SH-SY5Y (cell line): Measurements from ENCODE around the gene DNER.

Experiments
- GATA2 ChIP-seq: IDR thresholded peaks from 2 replicates; pipeline ENCODE4 v1.6.1; 2011; ENCODE audit warnings: mild to moderate bottlenecking, low read depth, low read length
- GATA3 ChIP-seq: IDR thresholded peaks from 2 replicates; pipeline ENCODE4 v1.6.1; 2011; ENCODE audit warnings: low read depth, mild to moderate bottlenecking, low read length, moderate library complexity

DNA sequence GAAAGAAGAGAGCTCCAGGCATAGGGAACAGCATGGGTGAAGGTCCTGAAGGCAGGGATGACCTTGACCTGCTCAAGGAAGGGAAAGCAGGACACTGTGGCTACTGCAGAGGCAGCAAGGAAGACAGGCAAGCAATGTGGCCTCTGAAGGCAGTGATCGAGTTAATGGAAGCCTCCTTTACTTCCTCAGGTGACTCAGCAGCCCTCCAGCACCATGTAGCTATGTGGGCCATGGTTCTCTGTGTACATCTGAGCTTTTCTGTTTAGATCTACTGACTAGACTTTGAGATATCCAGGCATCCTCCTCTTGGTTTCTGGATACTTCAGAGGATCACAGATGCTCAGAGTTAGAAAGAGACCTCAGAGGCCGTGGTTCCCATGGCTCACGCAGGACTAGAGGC lies 336.0 kb downstream of the DNER start:
- TF ChIP-seq GATA2: no peak
- no peak for TF ChIP-seq GATA3
